DMS53 (cell line): ENCODE measurements around the gene PPIL6.
"Not testable (repeated sequence)": the region's sequence is repeated elsewhere in the genome, so short reads cannot be mapped to it uniquely, and the experiment has no call there.

Experiments used
- DNase-seq: peaks from one replicate; lab custom pipeline; 2025; lab: John Stamatoyannopoulos, UW

Gene PPIL6

GRCh38 chr6:109393886-109394281 is 46.5 kb downstream of the PPIL6 start:
- DNase-seq, result peak; percentile 70

GRCh38 chr6:109393157-109393885 is 47.1 kb downstream of the PPIL6 start:
- no peak for DNase-seq

GRCh38 chr6:109389650-109390274 is 50.7 kb downstream of the PPIL6 start:
- no peak for DNase-seq

- no peak for DNase-seq
Measured at GRCh38 chr6:109388265-109388664, 52.2 kb downstream of the PPIL6 start.

GRCh38 chr6:109383438-109383940 is 56.9 kb downstream of the PPIL6 start:
- peak; percentile 42 for DNase-seq

GRCh38 chr6:109382576-109383437 is 57.6 kb downstream of the PPIL6 start:
- DNase-seq, result peak; percentile 94

- peak; percentile 96 for DNase-seq
Measured at GRCh38 chr6:109381747-109382575, 58.5 kb downstream of the PPIL6 start, which contains the start of gene CD164. TSS of gene CD164 (minus strand) at chr6:109382467. CDS start at chr6:109382378, 89 bp downstream.

GRCh38 chr6:109381061-109381746 is 59.2 kb downstream of the PPIL6 start:
- peak; percentile 57 for DNase-seq

- no peak for DNase-seq
Measured at GRCh38 chr6:109379711-109380110, 60.7 kb downstream of the PPIL6 start.

- DNase-seq, result no peak
Measured at GRCh38 chr6:109377717-109378116, 62.7 kb downstream of the PPIL6 start.

- DNase-seq, result no peak
Measured at GRCh38 chr6:109374326-109374892, 66.0 kb downstream of the PPIL6 start.

- DNase-seq, result peak; percentile 33
Measured at GRCh38 chr6:109373762-109374161, 66.7 kb downstream of the PPIL6 start.

- no peak for DNase-seq
Measured at GRCh38 chr6:109373331-109373730, 67.1 kb downstream of the PPIL6 start.

- no peak for DNase-seq
Measured at GRCh38 chr6:109372130-109372529, 68.3 kb downstream of the PPIL6 start.

- DNase-seq, result no peak
Measured at GRCh38 chr6:109370792-109371191, 69.6 kb downstream of the PPIL6 start.

GRCh38 chr6:109370336-109370735 is 70.1 kb downstream of the PPIL6 start:
- DNase-seq, result no peak

- no peak for DNase-seq
Measured at GRCh38 chr6:109369728-109370127, 70.7 kb downstream of the PPIL6 start.

GRCh38 chr6:109364382-109365078 is 75.9 kb downstream of the PPIL6 start:
- not testable (repeated sequence) for DNase-seq

GRCh38 chr6:109363753-109364152 is 76.7 kb downstream of the PPIL6 start:
- no peak for DNase-seq
